Measurements from ENCODE around the gene ZC2HC1C. TPM values are rescaled to one million over a fixed set of nuclear protein-coding genes. Genes with fewer than 3 reads are reported as not detected.
A peak's percentile ranks its signal among the peaks of the same experiment; 100 is the strongest.
"Not testable (repeated sequence)": the region's sequence is repeated elsewhere in the genome, so short reads cannot be mapped to it uniquely, and the experiment has no call there.

Gene ZC2HC1C
- polyA plus RNA-seq, 2 of the 4 experiments (the other 2 are of a cell fraction) = 2.7 to 3.9 TPM

- no peak for TF ChIP-seq NFE2L2 (conservative IDR thresholded peaks at IDR 0.05; ENCODE audit: low read length)
- 0 out of 2 replicates have a peak, but pooled peaks have one; percentile 17 for TF ChIP-seq GATA3 (IDR thresholded peaks at IDR 0.05; ENCODE audit: borderline replicate concordance)
- TF ChIP-seq FOXS1 (CRISPR knock-in tag; IDR thresholded peaks at IDR 0.05) = no peak
- no peak for TF ChIP-seq BHLHE40 (IDR thresholded peaks at IDR 0.05; ENCODE audit: low read depth, low read length)
Observed at GRCh38 chr14:75126679-75127473, 57.4 kb downstream of the ZC2HC1C start, which contains the start of gene NEK9 (continued).

GRCh38 chr14:75127474-75127820 lies 58.0 kb downstream of the ZC2HC1C start:
- CTCF ChIA-PET = interaction anchor here (1.0 to 10.0 kb wide), 5 partner anchors 11 to 433 kb away, joined by 3 to 250 read pairs (median 4); no protein-coding TSS in a partner anchor
- peak in 1 of 2 experiments; percentile 6; a peak in 2 of 6 replicates for ATAC-seq
- POLR2A ChIA-PET = interaction anchor here (0.9 to 2.2 kb wide), 6 partner anchors 11 to 182 kb away, joined by 3 to 19 read pairs (median 4); no protein-coding TSS in a partner anchor

GRCh38 chr14:75127903-75128595 lies 58.6 kb downstream of the ZC2HC1C start:
- Histone ChIP-seq H3K27ac (peak overlapping the region; percentile 93 to 95), H3K4me2 (peak overlapping the region; percentile 91), H3K4me3 (peak overlapping the region; percentile 83), H3K4me1 (peaks cover 39% of the 10 kb centered on the region), H3K9me3 (no peaks in the 10 kb centered on the region)
- ChIA-PET CTCF (interaction anchor here (0.7 to 10.0 kb wide), 5 partner anchors 17 to 433 kb away, joined by 3 to 250 read pairs (median 3); no protein-coding TSS in a partner anchor), POLR2A (interaction anchor here (1.0 to 2.2 kb wide), 3 partner anchors 166 to 182 kb away, joined by 3 to 5 read pairs (median 3); no protein-coding TSS in a partner anchor)
- WGBS (ENCODE audit: missing lambda C conversion rate) = 77% methylated on average over 10 of the region's 10 CpGs
- TF ChIP-seq MYC (IDR thresholded peaks at IDR 0.05; ENCODE audit: borderline replicate concordance, low read length) = no peak
- TF ChIP-seq RCOR1 (IDR thresholded peaks at IDR 0.05; ENCODE audit: low read depth, low read length) = no peak
- no peak for TF ChIP-seq FOXS1 (CRISPR knock-in tag; IDR thresholded peaks at IDR 0.05)
- TF ChIP-seq EP300 (IDR thresholded peaks at IDR 0.05) = no peak
- TF ChIP-seq NPAS2 (CRISPR knock-in tag; IDR thresholded peaks at IDR 0.05; ENCODE audit: borderline replicate concordance) = no peak
- TF ChIP-seq CHD4 (IDR thresholded peaks at IDR 0.05; ENCODE audit: borderline replicate concordance) = no peak
- no peak for TF ChIP-seq GATA3 (IDR thresholded peaks at IDR 0.05; ENCODE audit: borderline replicate concordance)
- TF ChIP-seq RFX5 (IDR thresholded peaks at IDR 0.05) = no peak
- ATAC-seq (no peak), DNase-seq (ENCODE audit: low read depth in 1 of 2, low spot score in 1 of 2) (no peak), FAIRE-seq (no peak)

More at GRCh38 chr14:75127474-75127820, 58.0 kb downstream of the ZC2HC1C start:
- TF ChIP-seq ATOH8 (CRISPR knock-in tag; IDR thresholded peaks at IDR 0.05; ENCODE audit: low read depth) = 0 out of 2 replicates have a peak, but pooled peaks have one; percentile 28
- Histone ChIP-seq H3K27ac (peak overlapping the region; percentile 93 to 95), H3K4me1 (peaks cover 35% of the 10 kb centered on the region), H3K4me2 (peak overlapping the region; percentile 91), H3K4me3 (peak overlapping the region; percentile 83)
- FAIRE-seq, H3K9me3 ChIP-seq: not testable (repeated sequence)
- peak in 1 of 2 experiments; percentile 16 for DNase-seq (ENCODE audit: low read depth in 1 of 2, low spot score in 1 of 2)
- WGBS (ENCODE audit: missing lambda C conversion rate) = 15% methylated on average over 16 of the region's 16 CpGs

GRCh38 chr14:75128596-75128990 lies 59.2 kb downstream of the ZC2HC1C start:
- ATAC-seq (no peak), DNase-seq (ENCODE audit: low read depth in 1 of 2, low spot score in 1 of 2) (no peak), FAIRE-seq (no peak)
- no peak overlapping the region for H3K27ac ChIP-seq
- CTCF ChIA-PET = interaction anchor here (0.7 to 10.0 kb wide), 5 partner anchors 17 to 432 kb away, joined by 3 to 250 read pairs (median 3); no protein-coding TSS in a partner anchor
- peaks cover 38% of the 10 kb centered on the region for H3K4me1 ChIP-seq
- POLR2A ChIA-PET = interaction anchor here (1.0 to 2.2 kb wide), 2 partner anchors 166 to 170 kb away, joined by 3 to 5 read pairs; no protein-coding TSS in a partner anchor
- no peaks in the 10 kb centered on the region for H3K9me3 ChIP-seq
- peak overlapping the region; percentile 91; the same call in 1 of the 3 replicates for H3K4me2 ChIP-seq
- no peak overlapping the region for H3K4me3 ChIP-seq
- 78% methylated on average over 5 of the region's 5 CpGs for WGBS (ENCODE audit: missing lambda C conversion rate)
- no peak for TF ChIP-seq NFE2L2 (conservative IDR thresholded peaks at IDR 0.05; ENCODE audit: low read length)
- TF ChIP-seq CHD4 (IDR thresholded peaks at IDR 0.05; ENCODE audit: borderline replicate concordance) = no peak
- no peak for TF ChIP-seq EP300 (IDR thresholded peaks at IDR 0.05)
- no peak for TF ChIP-seq MAFK (IDR thresholded peaks at IDR 0.05; ENCODE audit: partially characterized antibody)
- TF ChIP-seq REST (IDR thresholded peaks at IDR 0.05) = no peak
- TF ChIP-seq FOSB (CRISPR knock-in tag; IDR thresholded peaks at IDR 0.05) = no peak
- no peak for TF ChIP-seq CBX2 (IDR thresholded peaks at IDR 0.05; ENCODE audit: borderline replicate concordance, low read depth)
- TF ChIP-seq HOXB13 (CRISPR knock-in tag; IDR thresholded peaks at IDR 0.05; ENCODE audit: low read depth) = no peak
- TF ChIP-seq E2F6 (IDR thresholded peaks at IDR 0.05; ENCODE audit: borderline replicate concordance, low read depth) = no peak
- no peak for TF ChIP-seq ESRRA (IDR thresholded peaks at IDR 0.05; ENCODE audit: borderline replicate concordance, low read length)
- no peak for TF ChIP-seq MYC (IDR thresholded peaks at IDR 0.05; ENCODE audit: borderline replicate concordance, low read length)
- TF ChIP-seq JUN (IDR thresholded peaks at IDR 0.05) = no peak
- no peak for TF ChIP-seq USF2 (IDR thresholded peaks at IDR 0.05)
- no peak for TF ChIP-seq RFX5 (IDR thresholded peaks at IDR 0.05)
- TF ChIP-seq HDAC2 (IDR thresholded peaks at IDR 0.05) = no peak
